ENCODE measurements around the gene MYADML2.
"Not testable (repeated sequence)": the region's sequence is repeated elsewhere in the genome, so short reads cannot be mapped to it uniquely, and the experiment has no call there.

The MYADML2 gene

DNA sequence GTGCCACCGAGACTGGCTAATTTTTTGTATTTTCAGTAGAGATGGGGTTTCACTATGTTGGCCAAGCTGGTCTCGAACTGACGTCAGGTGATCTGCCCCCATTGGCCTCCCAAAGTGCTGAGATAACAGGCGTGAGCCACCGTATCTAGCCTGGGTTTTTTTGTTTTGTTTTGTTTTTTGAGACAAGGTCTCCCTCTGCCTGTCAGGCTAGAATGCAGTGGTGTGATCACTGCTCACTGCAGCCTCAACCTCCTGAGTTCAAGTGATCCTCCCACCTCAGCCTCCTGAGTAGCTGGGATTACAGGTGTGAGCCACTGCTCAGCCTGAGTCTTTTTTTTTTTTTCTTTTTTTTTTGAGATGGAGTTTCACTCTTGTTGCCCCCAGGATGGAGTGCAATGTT is 6.4 kb upstream of the MYADML2 start:
- H3K9ac ChIP-seq (ENCODE audit: low read depth, low read length); H3K36me3 ChIP-seq (ENCODE audit: control insufficient read depth, insufficient read depth, low read length); H3K4me3 ChIP-seq (ENCODE audit: low read depth, low read length); H3K9me3 ChIP-seq (ENCODE audit: control insufficient read depth, insufficient read depth, low read length); H3K4me1 ChIP-seq (ENCODE audit: control insufficient read depth, insufficient read depth, low read length): not testable (repeated sequence)
- peaks cover 12% of the 10 kb centered on the region for H3K27me3 ChIP-seq (ENCODE audit: control insufficient read depth, insufficient read depth, low read length)

DNA sequence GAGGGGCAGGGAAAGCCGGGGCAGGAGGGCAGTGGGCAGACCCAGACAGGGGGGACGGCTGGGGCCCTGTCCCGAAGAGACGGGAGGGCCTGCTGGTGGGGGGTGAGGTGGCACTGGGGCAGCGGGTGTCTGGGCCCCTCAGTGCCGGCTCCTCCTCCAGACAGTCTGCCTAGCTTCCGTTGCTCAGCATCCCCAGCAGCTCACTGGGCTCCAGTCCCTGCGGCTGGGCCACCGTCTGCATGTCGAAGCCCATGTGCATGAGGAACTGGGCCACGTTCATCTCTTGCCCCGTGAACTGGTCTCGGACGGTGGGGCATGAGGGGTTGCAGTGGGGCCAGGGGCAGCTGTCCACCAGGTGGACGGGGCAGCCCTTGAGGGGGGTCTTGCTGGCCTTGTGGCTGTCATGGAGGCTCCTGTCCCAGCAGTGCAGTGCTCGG is 5.8 kb upstream of the MYADML2 start:
- H3K4me1 ChIP-seq (ENCODE audit: control insufficient read depth, insufficient read depth, low read length) = no peaks in the 10 kb centered on the region
- H3K9me3 ChIP-seq (ENCODE audit: control insufficient read depth, insufficient read depth, low read length) = no peaks in the 10 kb centered on the region
- no peaks in the 10 kb centered on the region for H3K36me3 ChIP-seq (ENCODE audit: control insufficient read depth, insufficient read depth, low read length)
- H3K9ac ChIP-seq (ENCODE audit: low read depth, low read length) = no peak overlapping the region
- H3K27me3 ChIP-seq (ENCODE audit: control insufficient read depth, insufficient read depth, low read length) = peaks cover 6% of the 10 kb centered on the region
- no peak overlapping the region for H3K4me3 ChIP-seq (ENCODE audit: low read depth, low read length)

DNA sequence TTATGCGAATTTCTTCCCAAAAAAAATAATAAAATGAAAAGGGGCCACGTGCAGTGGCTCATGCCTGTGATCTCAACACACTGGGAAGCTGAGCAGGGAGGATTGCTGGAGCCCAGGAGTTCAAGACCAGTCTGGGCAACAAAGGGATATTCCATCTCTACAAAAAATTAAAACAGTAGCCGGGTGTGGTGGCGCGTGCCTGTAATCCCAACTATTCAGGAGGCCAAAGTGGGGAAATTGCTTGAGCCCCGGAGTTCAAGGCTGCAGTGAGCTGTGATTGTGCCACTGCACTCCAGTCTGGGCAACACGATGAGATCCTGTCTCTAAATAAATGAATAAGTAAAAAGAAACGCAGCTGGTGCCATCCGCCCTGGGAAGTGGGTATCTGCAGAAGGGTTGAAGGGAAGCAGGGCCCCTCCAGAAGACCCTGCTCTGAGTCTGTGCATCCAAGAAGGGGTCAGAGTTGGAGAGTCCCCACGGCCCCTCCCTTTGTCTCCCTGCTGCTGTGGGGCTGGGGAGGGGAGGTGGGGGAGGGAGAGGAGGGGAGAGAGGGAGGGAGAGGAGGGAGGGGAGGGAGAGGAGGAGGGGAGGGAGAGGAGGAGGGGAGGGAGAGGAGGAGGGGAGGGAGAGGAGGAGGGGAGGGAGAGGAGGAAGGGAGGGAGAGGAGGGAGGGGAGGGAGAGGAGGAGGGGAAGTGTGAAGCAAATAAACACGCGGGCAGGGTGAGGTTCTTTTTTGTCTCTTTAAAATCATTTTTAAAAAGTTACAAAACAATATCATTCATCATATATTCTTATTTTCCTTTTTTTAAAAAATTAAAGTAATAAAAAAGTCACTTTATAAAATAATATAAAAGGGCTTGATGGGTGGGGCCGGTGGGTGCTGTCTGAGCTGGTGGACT is 5.0 kb upstream of the MYADML2 start:
- no peaks in the 10 kb centered on the region for H3K36me3 ChIP-seq (ENCODE audit: control insufficient read depth, insufficient read depth, low read length)
- H3K27me3 ChIP-seq (ENCODE audit: control insufficient read depth, insufficient read depth, low read length) = peaks cover under 1% of the 10 kb centered on the region
- no peaks in the 10 kb centered on the region for H3K9me3 ChIP-seq (ENCODE audit: control insufficient read depth, insufficient read depth, low read length)
- H3K4me3 ChIP-seq (ENCODE audit: low read depth, low read length) = no peak overlapping the region
- H3K9ac ChIP-seq (ENCODE audit: low read depth, low read length) = no peak overlapping the region
- no peaks in the 10 kb centered on the region for H3K4me1 ChIP-seq (ENCODE audit: control insufficient read depth, insufficient read depth, low read length)

DNA sequence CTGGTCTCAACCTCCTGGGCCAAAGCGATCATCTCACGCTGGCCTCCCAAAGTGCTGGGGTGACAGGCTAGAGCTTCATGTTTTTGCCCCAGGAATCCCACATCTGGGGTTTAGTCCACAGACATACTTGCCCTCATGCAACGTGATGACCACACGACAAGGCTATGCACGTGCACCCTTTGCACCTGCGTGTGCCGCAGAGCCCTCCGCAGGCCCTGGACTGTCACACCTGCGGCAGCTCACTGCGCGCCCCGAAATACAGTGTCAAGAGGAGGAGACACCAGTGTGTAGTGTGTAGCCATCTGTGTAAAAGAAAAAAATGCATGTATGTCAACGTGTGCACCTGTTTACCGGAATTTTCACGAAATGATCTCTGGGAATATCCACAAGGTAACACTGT is 3.5 kb upstream of the MYADML2 start:
- no peaks in the 10 kb centered on the region for H3K27me3 ChIP-seq (ENCODE audit: control insufficient read depth, insufficient read depth, low read length)
- H3K9ac ChIP-seq (ENCODE audit: low read depth, low read length) = no peak overlapping the region
- H3K4me3 ChIP-seq (ENCODE audit: low read depth, low read length) = no peak overlapping the region
- H3K4me1 ChIP-seq (ENCODE audit: control insufficient read depth, insufficient read depth, low read length) = no peaks in the 10 kb centered on the region
- H3K9me3 ChIP-seq (ENCODE audit: control insufficient read depth, insufficient read depth, low read length) = no peaks in the 10 kb centered on the region
- no peaks in the 10 kb centered on the region for H3K36me3 ChIP-seq (ENCODE audit: control insufficient read depth, insufficient read depth, low read length)

DNA sequence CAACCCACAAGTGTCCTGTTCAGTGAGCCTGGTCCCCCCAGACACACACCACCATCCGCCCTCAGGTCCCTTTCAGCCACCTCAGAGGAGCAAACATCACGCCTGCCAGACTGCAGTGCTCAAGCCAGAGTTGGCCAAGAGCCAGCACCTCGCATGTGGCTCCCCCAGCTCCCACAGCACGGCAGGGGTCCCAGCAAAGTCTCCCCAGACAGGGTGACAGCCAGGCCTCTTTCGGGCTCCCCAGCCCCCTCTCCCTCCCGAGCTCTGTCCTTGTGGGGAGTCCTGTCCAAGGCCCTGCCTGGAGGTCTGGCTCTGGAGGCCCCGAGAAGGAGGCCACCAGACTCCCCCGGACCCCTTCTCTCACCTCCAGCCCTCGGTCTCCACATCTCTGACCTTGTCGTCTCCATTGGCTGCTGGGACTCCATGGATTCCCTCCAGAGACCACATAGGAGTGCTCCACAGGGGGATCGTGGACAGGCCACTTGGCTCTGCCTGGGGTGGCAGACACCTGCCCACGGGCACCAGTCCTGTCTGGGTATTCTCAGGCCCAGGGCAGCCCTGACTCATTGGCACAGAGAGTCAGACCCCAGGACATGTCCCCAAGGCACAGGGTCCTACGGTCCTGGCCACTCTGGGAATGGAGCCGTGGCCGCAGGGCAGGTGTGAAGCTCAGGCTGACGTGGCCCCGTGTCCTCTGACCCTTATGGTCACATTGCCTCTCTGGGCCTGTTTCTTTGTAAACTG is 1.8 kb upstream of the MYADML2 start:
- Histone ChIP-seq H3K4me3 (ENCODE audit: low read depth, low read length) (no peak overlapping the region), H3K27me3 (ENCODE audit: control insufficient read depth, insufficient read depth, low read length) (no peaks in the 10 kb centered on the region), H3K36me3 (ENCODE audit: control insufficient read depth, insufficient read depth, low read length) (no peaks in the 10 kb centered on the region), H3K9ac (ENCODE audit: low read depth, low read length) (no peak overlapping the region), H3K9me3 (ENCODE audit: control insufficient read depth, insufficient read depth, low read length) (no peaks in the 10 kb centered on the region), H3K4me1 (ENCODE audit: control insufficient read depth, insufficient read depth, low read length) (no peaks in the 10 kb centered on the region)

DNA sequence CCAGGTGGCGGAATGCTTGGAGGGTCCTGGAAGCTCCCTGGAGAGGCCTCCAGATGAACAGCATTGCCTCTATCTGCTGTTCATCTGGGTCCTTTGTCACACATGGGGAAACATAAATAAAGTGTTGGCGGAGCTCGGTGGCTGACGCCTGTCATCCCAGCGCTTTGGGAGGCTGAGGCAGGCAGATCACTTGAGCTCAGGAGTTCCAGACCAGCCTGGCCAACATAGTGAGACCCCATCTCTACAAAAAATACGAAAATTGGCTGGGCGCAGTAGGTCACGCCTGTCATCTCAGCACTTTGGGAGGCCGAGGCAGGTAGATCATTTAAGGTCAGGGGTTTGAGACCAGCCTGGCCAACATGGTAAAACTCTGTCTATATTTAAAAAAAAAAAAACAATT is 2.2 kb downstream of the MYADML2 start:
- H3K9ac ChIP-seq (ENCODE audit: low read depth, low read length) = no peak overlapping the region
- H3K4me1 ChIP-seq (ENCODE audit: control insufficient read depth, insufficient read depth, low read length) = no peaks in the 10 kb centered on the region
- H3K9me3 ChIP-seq (ENCODE audit: control insufficient read depth, insufficient read depth, low read length) = no peaks in the 10 kb centered on the region
- H3K4me3 ChIP-seq (ENCODE audit: low read depth, low read length) = no peak overlapping the region
- H3K27me3 ChIP-seq (ENCODE audit: control insufficient read depth, insufficient read depth, low read length) = no peaks in the 10 kb centered on the region
- no peaks in the 10 kb centered on the region for H3K36me3 ChIP-seq (ENCODE audit: control insufficient read depth, insufficient read depth, low read length)

DNA sequence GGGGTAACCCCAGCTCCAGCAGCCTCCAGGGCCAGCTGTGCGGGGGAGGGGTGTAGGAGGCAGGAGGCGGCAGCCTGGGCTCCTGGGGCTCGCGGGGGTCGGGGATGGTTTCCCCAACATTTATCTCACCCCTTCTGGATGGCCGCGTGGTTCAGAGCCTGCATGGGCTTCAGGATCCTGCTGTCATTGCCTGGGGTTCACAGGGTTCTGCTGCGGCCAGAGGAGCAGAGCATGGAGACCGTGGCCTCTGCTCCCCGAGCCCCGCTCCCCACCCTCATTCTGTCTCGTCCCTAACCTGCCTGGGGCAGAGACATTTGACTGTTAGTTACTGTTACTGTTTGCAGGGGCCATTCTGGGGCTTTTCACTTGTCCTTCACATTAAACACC is 4.9 kb downstream of the MYADML2 start:
- Histone ChIP-seq H3K4me1 (ENCODE audit: control insufficient read depth, insufficient read depth, low read length) (no peaks in the 10 kb centered on the region), H3K9ac (ENCODE audit: low read depth, low read length) (no peak overlapping the region), H3K4me3 (ENCODE audit: low read depth, low read length) (peak overlapping the region; percentile 8), H3K9me3 (ENCODE audit: control insufficient read depth, insufficient read depth, low read length) (no peaks in the 10 kb centered on the region), H3K27me3 (ENCODE audit: control insufficient read depth, insufficient read depth, low read length) (peaks cover 4% of the 10 kb centered on the region), H3K36me3 (ENCODE audit: control insufficient read depth, insufficient read depth, low read length) (no peaks in the 10 kb centered on the region)

DNA sequence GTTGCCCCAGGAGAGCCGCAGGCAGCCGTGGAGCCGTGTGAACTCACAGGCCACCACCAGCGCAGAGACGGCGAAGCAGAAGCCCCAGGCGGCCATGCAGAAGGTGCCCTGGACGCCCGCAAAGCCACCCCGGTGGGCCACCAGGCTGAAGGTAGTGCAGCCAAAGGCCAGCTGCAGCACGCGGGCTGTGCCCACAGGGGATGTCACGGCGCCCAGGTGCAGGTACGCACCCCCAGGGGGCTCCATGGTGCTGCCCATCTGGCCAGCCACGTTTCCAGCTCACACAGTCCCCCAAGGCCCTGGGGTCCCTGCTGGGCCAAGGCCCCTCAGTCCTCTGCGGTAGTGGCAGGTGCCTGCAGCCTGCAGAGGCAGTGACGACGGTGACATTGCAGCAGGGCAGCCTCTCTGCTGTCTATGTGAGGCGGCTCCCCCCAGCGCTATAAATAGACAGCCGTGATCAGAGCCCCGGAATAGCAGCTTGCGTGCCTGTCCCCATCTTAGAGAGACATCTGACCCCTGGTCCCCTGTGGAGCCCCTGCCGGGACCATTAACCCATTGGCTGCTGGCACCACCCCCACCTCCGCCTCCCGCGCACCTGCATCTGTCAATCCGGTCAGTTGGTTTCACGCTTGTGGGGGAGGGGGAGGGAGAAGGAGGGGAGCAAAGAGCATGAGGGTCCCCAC is 5.4 kb downstream of the MYADML2 start:
- Histone ChIP-seq H3K4me1 (ENCODE audit: control insufficient read depth, insufficient read depth, low read length) (no peaks in the 10 kb centered on the region), H3K9ac (ENCODE audit: low read depth, low read length) (no peak overlapping the region), H3K36me3 (ENCODE audit: control insufficient read depth, insufficient read depth, low read length) (no peaks in the 10 kb centered on the region), H3K27me3 (ENCODE audit: control insufficient read depth, insufficient read depth, low read length) (peaks cover 4% of the 10 kb centered on the region), H3K4me3 (ENCODE audit: low read depth, low read length) (peak overlapping the region; percentile 8), H3K9me3 (ENCODE audit: control insufficient read depth, insufficient read depth, low read length) (no peaks in the 10 kb centered on the region)

DNA sequence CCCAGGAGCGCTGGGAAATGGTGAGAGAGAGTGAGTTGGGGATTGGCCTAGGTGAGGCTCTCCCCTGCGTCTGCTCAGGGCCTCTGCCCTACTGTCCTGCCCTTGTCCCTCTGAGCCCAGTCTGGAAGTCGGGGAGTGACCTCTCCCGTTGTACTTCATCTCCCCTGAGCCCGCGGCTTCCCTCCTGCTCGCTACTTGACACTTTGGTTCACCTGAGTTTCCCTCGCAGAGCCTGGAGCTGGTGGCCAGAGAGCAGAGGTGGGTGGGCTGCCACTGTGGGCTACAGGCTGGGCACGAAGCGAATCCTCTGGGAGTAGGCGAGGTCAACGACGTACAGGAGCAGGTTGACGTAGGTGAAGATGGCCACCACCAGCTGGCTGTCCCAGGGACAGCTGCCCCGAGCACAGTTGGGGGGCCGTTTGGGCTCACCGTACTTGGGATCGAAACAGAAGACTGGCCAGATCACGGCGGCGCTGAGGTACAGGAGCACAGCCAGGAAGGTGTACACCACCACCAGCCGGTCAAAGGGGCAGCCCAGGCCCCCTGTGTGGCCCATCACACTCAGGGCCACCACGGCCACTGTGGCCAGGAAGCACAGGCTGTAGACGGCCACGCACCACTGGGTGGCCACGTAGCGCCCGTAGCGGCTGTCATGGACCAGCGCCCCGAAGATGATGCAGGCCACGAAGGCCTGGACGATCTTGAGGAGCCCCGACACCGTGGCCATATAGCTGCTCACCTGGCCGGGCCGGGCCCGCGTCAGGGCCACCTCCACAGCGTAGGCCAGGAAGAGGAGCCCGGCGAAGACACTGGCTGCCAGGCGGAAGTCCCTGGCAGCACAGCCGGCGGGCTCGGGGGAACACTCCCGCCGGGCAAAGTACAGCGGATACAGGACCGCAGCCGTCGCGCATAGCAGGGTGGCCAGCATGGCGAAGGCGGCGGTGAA is 6.2 kb downstream of the MYADML2 start:
- Histone ChIP-seq H3K27me3 (ENCODE audit: control insufficient read depth, insufficient read depth, low read length) (peaks cover 4% of the 10 kb centered on the region), H3K9ac (ENCODE audit: low read depth, low read length) (no peak overlapping the region), H3K4me1 (ENCODE audit: control insufficient read depth, insufficient read depth, low read length) (no peaks in the 10 kb centered on the region), H3K36me3 (ENCODE audit: control insufficient read depth, insufficient read depth, low read length) (no peaks in the 10 kb centered on the region), H3K9me3 (ENCODE audit: control insufficient read depth, insufficient read depth, low read length) (no peaks in the 10 kb centered on the region), H3K4me3 (ENCODE audit: low read depth, low read length) (no peak overlapping the region)

DNA sequence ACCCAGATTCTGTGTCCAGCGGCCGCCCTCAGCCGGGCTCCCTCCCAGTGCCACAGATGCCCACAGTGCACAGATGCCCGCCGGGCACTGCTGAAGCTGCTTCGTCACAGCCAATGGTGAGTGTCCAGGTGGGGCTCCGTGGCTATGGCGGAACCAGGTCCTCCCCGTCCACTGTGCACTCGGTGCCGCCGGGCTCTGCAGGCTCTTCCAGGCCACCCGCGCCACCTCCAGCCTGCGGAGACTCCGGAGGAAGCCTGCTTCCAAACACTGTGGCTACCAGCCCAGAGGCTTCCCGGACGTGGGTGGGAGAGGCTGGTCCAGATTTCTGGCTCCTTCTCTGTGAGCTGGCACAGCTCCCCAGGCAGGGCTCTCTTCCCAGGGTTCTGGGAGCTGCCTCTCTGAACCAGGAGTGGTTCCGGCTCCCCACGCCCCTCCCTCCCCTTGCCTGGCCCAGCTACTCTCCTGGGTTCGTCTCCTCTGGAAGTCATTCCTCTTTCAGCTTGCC is 7.1 kb downstream of the MYADML2 start:
- Histone ChIP-seq H3K4me1 (ENCODE audit: control insufficient read depth, insufficient read depth, low read length) (no peaks in the 10 kb centered on the region), H3K36me3 (ENCODE audit: control insufficient read depth, insufficient read depth, low read length) (peaks cover 5% of the 10 kb centered on the region), H3K9me3 (ENCODE audit: control insufficient read depth, insufficient read depth, low read length) (no peaks in the 10 kb centered on the region), H3K9ac (ENCODE audit: low read depth, low read length) (no peak overlapping the region), H3K4me3 (ENCODE audit: low read depth, low read length) (no peak overlapping the region), H3K27me3 (ENCODE audit: control insufficient read depth, insufficient read depth, low read length) (peaks cover 4% of the 10 kb centered on the region)

DNA sequence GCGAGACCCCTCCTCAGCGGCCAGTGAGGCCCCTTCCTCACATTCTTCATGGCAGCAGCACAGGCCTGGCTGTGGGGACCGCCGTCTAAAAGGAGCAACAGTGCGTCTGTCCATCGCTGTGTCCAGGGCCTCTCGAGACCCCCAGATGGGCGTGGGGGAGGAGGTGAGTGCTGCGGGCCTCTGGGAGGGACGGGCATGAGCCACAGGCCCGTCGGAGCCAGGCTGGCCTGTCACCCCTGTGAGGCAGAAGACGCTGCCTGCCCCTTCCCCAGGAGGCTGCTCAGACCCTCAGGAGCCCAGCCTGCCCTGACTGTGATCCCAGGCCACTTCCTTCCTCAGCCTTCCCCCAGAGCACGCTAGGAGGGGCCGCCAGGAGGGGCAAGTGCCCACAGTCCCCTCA is 7.8 kb downstream of the MYADML2 start:
- H3K9ac ChIP-seq (ENCODE audit: low read depth, low read length) = no peak overlapping the region
- H3K4me3 ChIP-seq (ENCODE audit: low read depth, low read length) = no peak overlapping the region
- H3K9me3 ChIP-seq (ENCODE audit: control insufficient read depth, insufficient read depth, low read length) = no peaks in the 10 kb centered on the region
- peaks cover 4% of the 10 kb centered on the region for H3K27me3 ChIP-seq (ENCODE audit: control insufficient read depth, insufficient read depth, low read length)
- H3K4me1 ChIP-seq (ENCODE audit: control insufficient read depth, insufficient read depth, low read length) = no peaks in the 10 kb centered on the region
- H3K36me3 ChIP-seq (ENCODE audit: control insufficient read depth, insufficient read depth, low read length) = peaks cover 11% of the 10 kb centered on the region
